Pancreas (tissue), 10 donors: ENCODE results near the gene LAMTOR2. TPM values are rescaled to one million over a fixed set of nuclear protein-coding genes. Genes with fewer than 3 reads are reported as not detected.
A peak's percentile ranks its signal among the peaks of the same experiment; 100 is the strongest.

ENCODE experiments used
- ATAC-seq, 4 donors: fragments of 200-7000 bp; cut with Tn5 transposase; one replicate each; pipeline versions ENCODE4 v1.8.0 to v1.9.1; 2020; ENCODE audit warnings: mild to moderate bottlenecking in 4 of 4, moderate library complexity in 4 of 4
- DNase-seq, 6 donors: peaks; one replicate each; pipeline ENCODE4 v3.0.0-alpha.2; 2020
- FAIRE-seq: peaks from 2 replicates; lab custom pipeline; 2012; peaks lifted over from hg19 to GRCh38; lab: Jason Lieb, UNC
- H3K27ac ChIP-seq, 4 donors: fragments of 200-600 bp; sonication (generic); 1 replicate in 3 of 4; 2 replicates in 1 of 4; pipeline versions ENCODE4 v1.5.0 to v1.8.0; 2020
- H3K27me3 ChIP-seq, 4 donors: fragments of 200-600 bp; one replicate each; pipeline ENCODE4 v1.8.0; 2021
- H3K36me3 ChIP-seq, 3 donors: fragments of 200-600 bp; sonication (generic) in 1 of 3; one replicate each; pipeline versions ENCODE4 v1.5.0 to v1.8.0; 2020 to 2021
- H3K4me1 ChIP-seq, 3 donors: fragments of 200-600 bp; one replicate each; pipeline ENCODE4 v1.8.0; 2021
- H3K4me3 ChIP-seq, 4 donors: fragments of 200-600 bp; sonication (generic) in 2 of 4; one replicate each; pipeline versions ENCODE4 v1.5.0 to v1.8.0; 2020 to 2021
- H3K9me3 ChIP-seq, 4 donors: fragments of 200-600 bp; one replicate each; pipeline ENCODE4 v1.8.0; 2021
- CTCF ChIP-seq, 4 donors: fragments of 200-600 bp; sonication (generic) in 3 of 4; IDR thresholded peaks; one replicate each; pipeline versions ENCODE4 v1.5.0 to v1.8.0; 2021; ENCODE audit warnings: antibody characterized with exemption in 4 of 4
- WGBS, 2 donors: extraction: QIAGEN DNeasy Blood & Tissue Kit; methylation state at CpG; one replicate each; pipeline ENCODE4 v1.1.7; 2013; 5-methylcytosine and 5-hydroxymethylcytosine counted together
- intact Hi-C, 3 donors: fragments of 100-400 bp; cut with DNase I; formaldehyde crosslinking; loops; one replicate each; pipeline versions ENCODE4 v1.11.1 to v1.14.2; 2022
- polyA plus RNA-seq, 2 donors: library from polyadenylated mRNA; stranded (reverse); fragments of 200-250 nt; gene quantifications; one replicate each; pipeline ENCODE4 v1.2.3, GENCODE V29; 2013
- total RNA-seq, 6 donors: library from RNA; stranded (reverse); fragmentation: NEBNext Ultra II Directional in 4 of 6; extraction: Animal tissue kit (Norgen Biotek cat#: 25700) in 4 of 6; gene quantifications; one replicate each; pipeline versions ENCODE4 v1.2.1 to v1.2.4, GENCODE V29; 2021 to 2023
- donor health status: healthy with polysubstance abuse.
- donor health status: DM: no; HTN: no; CAD: no; lungs with moderate emphysema.
- donor health status: DM: no; HTN: no; CAD: no.
- donor health status: control.
- donor health status: control.
- donor health status: Bipolar disorder and iron deficiency.
- donor health status: DM: yes; HTN: yes; CAD: no.
- donor health status: DM: no; HTN: no; CAD: no.
- donor health status: DM: no; HTN: no; CAD: no.
- donor health status: DM: yes; HTN: yes; CAD: no.

The LAMTOR2 gene
- total and polyA plus RNA-seq, 8 donors: 31.7 to 60.1 (median 33.2) TPM

GRCh38 chr1:156050376-156050775, 4.2 kb upstream of the LAMTOR2 start:
- intact Hi-C loops: no loop called here
- no peak overlapping the region for H3K4me3 ChIP-seq
- no peaks in the 10 kb centered on the region for H3K36me3 ChIP-seq
- H3K27me3 ChIP-seq: no peaks in the 10 kb centered on the region
- DNase-seq (no peak), FAIRE-seq (no peak), ATAC-seq (no peak)
- no peaks in the 10 kb centered on the region for H3K9me3 ChIP-seq
- peaks cover 0 to under 1% (median 0%) of the 10 kb centered on the region in 3 donors for H3K4me1 ChIP-seq
- H3K27ac ChIP-seq: no peak overlapping the region
- no peak for TF ChIP-seq CTCF (IDR thresholded peaks at IDR 0.05)
- WGBS, 2 donors: 77 to 86% methylated on average over 4 of the region's 4 CpGs

GRCh38 chr1:156051011-156051725, 3.4 kb upstream of the LAMTOR2 start:
- FAIRE-seq (no peak), DNase-seq (no peak), ATAC-seq (no peak)
- intact Hi-C loops: no loop called here
- WGBS, 2 donors: 90 to 91% methylated on average over 5 to 7 of the region's 7 CpGs
- Histone ChIP-seq H3K9me3 (no peaks in the 10 kb centered on the region), H3K4me1 (peaks cover 0 to 8% (median 7%) of the 10 kb centered on the region in 3 donors), H3K4me3 (no peak overlapping the region), H3K27ac (no peak overlapping the region), H3K36me3 (no peaks in the 10 kb centered on the region), H3K27me3 (no peaks in the 10 kb centered on the region)
- TF ChIP-seq CTCF (IDR thresholded peaks at IDR 0.05): no peak

- Histone ChIP-seq H3K36me3 (no peaks in the 10 kb centered on the region), H3K4me1 (peaks cover 0 to 12% (median 8%) of the 10 kb centered on the region in 3 donors), H3K9me3 (no peaks in the 10 kb centered on the region), H3K4me3 (peak overlapping the region; percentile 33 to 99 (median 74)), H3K27ac (peak overlapping the region in 2 of 4 donors; percentile 33 to 39), H3K27me3 (no peaks in the 10 kb centered on the region)
- ATAC-seq (peak in 3 of 4 donors; percentile 1 to 12 (median 7)), DNase-seq (peak; percentile 53 to 86 (median 70)), FAIRE-seq (no peak)
- WGBS, 2 donors: 1 to 2% methylated on average over 27 to 63 of the region's 63 CpGs
- intact Hi-C loops: no loop called here
- TF ChIP-seq CTCF (IDR thresholded peaks at IDR 0.05): no peak
Measured at GRCh38 chr1:156052862-156053767, 1.5 kb upstream of the LAMTOR2 start.

- DNase-seq (peak; percentile 87 to 96 (median 92)), ATAC-seq (peak; percentile 78 to 87 (median 86)), FAIRE-seq (no peak)
- intact Hi-C loops: no loop called here
- no peaks in the 10 kb centered on the region for H3K27me3 ChIP-seq
- no peaks in the 10 kb centered on the region for H3K36me3 ChIP-seq
- 0 to 1% methylated on average over 34 to 47 of the region's 49 CpGs for WGBS, 2 donors
- peak within 1 kb of the TSS; percentile 89 to 92 (median 90) for H3K27ac ChIP-seq
- H3K4me1 ChIP-seq: peaks cover 0 to 12% (median 8%) of the 10 kb centered on the region in 3 donors
- peak within 1 kb of the TSS; percentile 57 to 99 (median 92) for H3K4me3 ChIP-seq
- peak; percentile 36 to 56 (median 46) for TF ChIP-seq CTCF (IDR thresholded peaks at IDR 0.05)
- H3K9me3 ChIP-seq: no peaks in the 10 kb centered on the region
Measured at GRCh38 chr1:156053768-156054499, 648 bp upstream of the LAMTOR2 start, which contains the start of gene UBQLN4. TSS of gene UBQLN4 (minus strand) at chr1:156053798. CDS start at chr1:156053701, 97 bp downstream.
